HuH-7.5 (cell line): Measurements from ENCODE around the gene RECQL.
"Not testable (repeated sequence)": the region's sequence is repeated elsewhere in the genome, so short reads cannot be mapped to it uniquely, and the experiment has no call there.

Source experiments
- DNase-seq: peaks from one replicate; pipeline ENCODE4 v3.0.0; 2011; ENCODE audit warnings: low spot score

Gene RECQL

GRCh38 chr12:21419009-21419699 is 82.3 kb downstream of the RECQL start:
- DNase-seq, result not testable (repeated sequence)
